Dermis microvascular lymphatic vessel endothelial cell (primary cell): ENCODE measurements around the gene HIVEP2. TPM values are rescaled to one million over a fixed set of nuclear protein-coding genes. Genes with fewer than 3 reads are reported as not detected.
A peak's percentile ranks its signal among the peaks of the same experiment; 100 is the strongest.

Experiments used
- DNase-seq, 2 donors: peaks; one replicate each; pipeline versions ENCODE4 v3.0.0 to v3.0.0-alpha.2; 2010; ENCODE audit warnings: low read depth in 2 of 2
- total RNA-seq: library from RNA; depleted of rRNA; stranded (reverse); fragments of >200 nt; gene quantifications from 2 replicates; pipeline ENCODE4 v1.2.1, GENCODE V29; 2014

The HIVEP2 gene
- total RNA-seq, 1 donor from 2014 or later: 5.5 TPM

GRCh38 chr6:142925575-142926110, 19.3 kb downstream of the HIVEP2 start:
- peak in 1 of 2 donors; percentile 35 for DNase-seq

GRCh38 chr6:142918339-142919042, 26.5 kb downstream of the HIVEP2 start:
- DNase-seq: no peak

GRCh38 chr6:142916881-142917280, 28.1 kb downstream of the HIVEP2 start:
- no peak for DNase-seq

- DNase-seq: no peak
Measured at GRCh38 chr6:142914937-142915697, 29.9 kb downstream of the HIVEP2 start.

GRCh38 chr6:142914369-142914768, 30.6 kb downstream of the HIVEP2 start:
- DNase-seq: no peak

GRCh38 chr6:142913511-142914047, 31.4 kb downstream of the HIVEP2 start:
- no peak for DNase-seq

- no peak for DNase-seq
Measured at GRCh38 chr6:142913036-142913510, 31.9 kb downstream of the HIVEP2 start.

- no peak for DNase-seq
Measured at GRCh38 chr6:142912125-142912524, 32.9 kb downstream of the HIVEP2 start.

- DNase-seq: no peak
Measured at GRCh38 chr6:142911430-142911829, 33.5 kb downstream of the HIVEP2 start.

- no peak for DNase-seq
Measured at GRCh38 chr6:142909686-142910085, 35.3 kb downstream of the HIVEP2 start.

GRCh38 chr6:142908235-142908634, 36.7 kb downstream of the HIVEP2 start:
- DNase-seq: no peak

GRCh38 chr6:142907544-142907943, 37.4 kb downstream of the HIVEP2 start:
- DNase-seq: no peak

GRCh38 chr6:142906945-142907470, 38.0 kb downstream of the HIVEP2 start:
- no peak for DNase-seq

- DNase-seq: no peak
Measured at GRCh38 chr6:142903812-142904211, 41.2 kb downstream of the HIVEP2 start.

GRCh38 chr6:142902636-142903053, 42.3 kb downstream of the HIVEP2 start:
- peak; percentile 42 to 83 for DNase-seq

GRCh38 chr6:142901611-142902010, 43.4 kb downstream of the HIVEP2 start:
- DNase-seq: no peak

- DNase-seq: no peak
Measured at GRCh38 chr6:142900227-142900971, 44.6 kb downstream of the HIVEP2 start.

GRCh38 chr6:142898927-142899895, 45.8 kb downstream of the HIVEP2 start:
- DNase-seq: no peak

GRCh38 chr6:142897659-142898058, 47.3 kb downstream of the HIVEP2 start:
- no peak for DNase-seq

- DNase-seq: no peak
Measured at GRCh38 chr6:142896732-142897131, 48.2 kb downstream of the HIVEP2 start.
